GM23338 (cell line): ENCODE measurements around the gene CPSF4L. TPM values are rescaled to one million over a fixed set of nuclear protein-coding genes. Genes with fewer than 3 reads are reported as not detected.

Experiments
- ATAC-seq: fragments of 200-7000 bp; cut with Tn5 transposase; 3 replicates; pipeline ENCODE4 v1.9.1; 2020
- DNase-seq: peaks from one replicate; pipeline ENCODE4 v3.0.0-alpha.2; 2015; ENCODE audit warnings: low spot score
- H2AFZ ChIP-seq: fragments of 200-600 bp; sonication (generic); 2 replicates; pipeline ENCODE4 v1.8.0; 2016; ENCODE audit warnings: antibody characterized with exemption, mild to moderate bottlenecking, moderate library complexity
- H3F3A ChIP-seq: fragments of 200-600 bp; sonication (generic); replicated peaks from 2 replicates; pipeline ENCODE4 v1.8.0; 2017; ENCODE audit warnings: antibody characterized with exemption, mixed run types, low read depth
- H3K27ac ChIP-seq: fragments of 200-600 bp; sonication (generic); 2 replicates; pipeline ENCODE4 v1.6.1; 2016; ENCODE audit warnings: low read depth
- H3K27me3 ChIP-seq: fragments of 200-600 bp; sonication (generic); 2 replicates; pipeline ENCODE4 v1.8.0; 2016; ENCODE audit warnings: mild to moderate bottlenecking, mixed run types, moderate library complexity; ENCODE audit not compliant: insufficient read depth
- H3K36me3 ChIP-seq: fragments of 200-600 bp; sonication (generic); 2 replicates; pipeline ENCODE4 v1.8.0; 2016; ENCODE audit warnings: mild to moderate bottlenecking; ENCODE audit not compliant: insufficient read depth
- H3K4me1 ChIP-seq: fragments of 200-600 bp; sonication (generic); 2 replicates; pipeline ENCODE4 v1.8.0; 2016; ENCODE audit warnings: mild to moderate bottlenecking, moderate library complexity; ENCODE audit not compliant: insufficient read depth
- H3K4me2 ChIP-seq: fragments of 200-600 bp; sonication (generic); 2 replicates; pipeline ENCODE4 v1.7.1; 2017; ENCODE audit warnings: mixed run types
- H3K4me3 ChIP-seq: fragments of 200-600 bp; sonication (generic); 2 replicates; pipeline ENCODE4 v1.6.1; 2016; ENCODE audit warnings: mixed run types
- H3K79me2 ChIP-seq: fragments of 200-600 bp; sonication (generic); replicated peaks from 2 replicates; pipeline ENCODE4 v1.8.0; 2017; ENCODE audit warnings: mild to moderate bottlenecking; ENCODE audit not compliant: insufficient read depth
- H3K9me2 ChIP-seq: fragments of 200-600 bp; sonication (generic); 2 replicates; pipeline ENCODE4 v1.8.0; 2017; ENCODE audit not compliant: insufficient read depth
- H4K20me1 ChIP-seq: fragments of 200-600 bp; sonication (generic); replicated peaks from 2 replicates; pipeline ENCODE4 v1.8.0; 2017; ENCODE audit warnings: mild to moderate bottlenecking; ENCODE audit not compliant: insufficient read depth
- H3K27ac Mint-ChIP-seq: 2 replicates; pipeline ENCODE4 v1.8.0; 2020; ENCODE audit warnings: inconsistent platforms, mild to moderate bottlenecking, moderate library complexity, mixed read lengths
- H3K27me3 Mint-ChIP-seq: 3 replicates; pipeline ENCODE4 v1.8.0; 2022; ENCODE audit warnings: low read depth, mild to moderate bottlenecking, moderate library complexity, mixed read lengths, inconsistent platforms; ENCODE audit not compliant: insufficient read depth, poor library complexity
- H3K36me3 Mint-ChIP-seq: 3 replicates; pipeline ENCODE4 v1.8.0; 2021; ENCODE audit warnings: low read depth, mild to moderate bottlenecking, inconsistent platforms, moderate library complexity, mixed read lengths
- H3K4me1 Mint-ChIP-seq: 3 replicates; pipeline ENCODE4 v1.8.0; 2020; ENCODE audit warnings: mild to moderate bottlenecking, inconsistent platforms, mixed read lengths
- H3K4me3 Mint-ChIP-seq: 3 replicates; pipeline ENCODE4 v1.8.0; 2021; ENCODE audit warnings: moderate library complexity, mild to moderate bottlenecking, inconsistent platforms, mixed read lengths
- H3K9me3 Mint-ChIP-seq: 3 replicates; pipeline ENCODE4 v1.8.0; 2020; ENCODE audit warnings: moderate library complexity, mild to moderate bottlenecking, inconsistent platforms, mixed read lengths
- CREB1 ChIP-seq: fragments of 250-450 bp; sonication (Bioruptor Pico); IDR thresholded peaks from 2 replicates; pipeline ENCODE4 v1.5.0; 2020; ENCODE audit warnings: low read depth, mild to moderate bottlenecking, moderate library complexity
- CTCF ChIP-seq, 2 experiments: fragments of 200-600 bp in 1 of 2; sonication (generic) in 1 of 2; conservative IDR thresholded peaks; 2 replicates each; pipeline versions ENCODE4 v1.5.1 to v1.6.1; 2016 to 2017; ENCODE audit warnings: antibody characterized with exemption in 2 of 2, low read depth in 2 of 2, mild to moderate bottlenecking in 2 of 2, moderate library complexity in 1 of 2
- ETS1 ChIP-seq: IDR thresholded peaks from 2 replicates; pipeline ENCODE4 v1.6.1; 2016; ENCODE audit warnings: antibody characterized with exemption
- EZH2 ChIP-seq: fragments of 200-600 bp; sonication (generic); IDR thresholded peaks from one replicate; pipeline ENCODE4 v1.8.0; 2017; ENCODE audit warnings: antibody characterized with exemption, mild to moderate bottlenecking, low read depth; ENCODE audit not compliant: unreplicated experiment
- JUNB ChIP-seq: IDR thresholded peaks from one replicate; pipeline ENCODE4 v1.6.1; 2016; ENCODE audit warnings: antibody characterized with exemption; ENCODE audit not compliant: unreplicated experiment
- NANOG ChIP-seq: IDR thresholded peaks from 2 replicates; pipeline ENCODE4 v1.6.1; 2016; ENCODE audit warnings: antibody characterized with exemption, borderline replicate concordance
- POLR2AphosphoS5 ChIP-seq: IDR thresholded peaks from 2 replicates; pipeline ENCODE4 v1.6.1; 2016; ENCODE audit warnings: antibody characterized with exemption, low read depth
- STAT1 ChIP-seq: IDR thresholded peaks from one replicate; pipeline ENCODE4 v1.6.1; 2016; ENCODE audit warnings: antibody characterized with exemption; ENCODE audit not compliant: unreplicated experiment
- ZNF114 ChIP-seq: fragments of 250-450 bp; sonication (Bioruptor Pico); IDR thresholded peaks from 2 replicates; pipeline ENCODE4 v1.5.0; 2020; ENCODE audit warnings: mild to moderate bottlenecking, moderate library complexity
- ZNF331 ChIP-seq: fragments of 250-450 bp; sonication (Bioruptor Pico); IDR thresholded peaks from 2 replicates; pipeline ENCODE4 v1.5.0; 2020; ENCODE audit warnings: low read depth, mild to moderate bottlenecking, moderate library complexity
- ZNF462 ChIP-seq: fragments of 250-450 bp; sonication (Bioruptor Pico); IDR thresholded peaks from 2 replicates; pipeline ENCODE4 v1.5.0; 2020; ENCODE audit warnings: mild to moderate bottlenecking, moderate library complexity
- polyA plus RNA-seq: library from polyadenylated mRNA; unstranded; fragments of >200 nt; fragmentation: Nextera tagmentation; extraction: Ambion mirVana; gene quantifications from 2 replicates; pipeline ENCODE4 v1.2.1, GENCODE V29; 2016
- total RNA-seq: library from RNA; depleted of rRNA; stranded (reverse); fragments of >200 nt; shearing (Covaris generic); gene quantifications from 2 replicates; pipeline ENCODE4 v1.2.3, GENCODE V29; 2014

The CPSF4L gene
- total and polyA plus RNA-seq, 2 experiments from 2014 or later = not detected

GRCh38 chr17:73249700-73250099 is 12.0 kb downstream of the CPSF4L start:
- H3K9me3 Mint-ChIP-seq = no peaks in the 10 kb centered on the region
- DNase-seq (no peak), ATAC-seq (no peak)
- no peak overlapping the region for H2AFZ ChIP-seq
- H3K4me3 Mint-ChIP-seq = no peak overlapping the region
- H3K79me2 ChIP-seq = no peaks in the 10 kb centered on the region
- no peaks in the 10 kb centered on the region; the same call in none of the 2 replicates for H4K20me1 ChIP-seq
- H3K27ac Mint-ChIP-seq = no peak overlapping the region
- no peak overlapping the region for H3K4me2 ChIP-seq
- no peaks in the 10 kb centered on the region for H3F3A ChIP-seq
- peaks cover 2% of the 10 kb centered on the region for H3K27me3 Mint-ChIP-seq
- peaks cover 11% of the 10 kb centered on the region for H3K36me3 ChIP-seq
- H3K4me3 ChIP-seq = no peak overlapping the region
- H3K36me3 Mint-ChIP-seq = peaks cover 3% of the 10 kb centered on the region; the same call in 2 of the 3 replicates
- no peaks in the 10 kb centered on the region for H3K27me3 ChIP-seq
- H3K4me1 Mint-ChIP-seq = peaks cover 3% of the 10 kb centered on the region; the same call in 2 of the 3 replicates
- no peaks in the 10 kb centered on the region for H3K4me1 ChIP-seq
- H3K27ac ChIP-seq = no peak overlapping the region
- H3K9me2 ChIP-seq = no peaks in the 10 kb centered on the region
- no peak for TF ChIP-seq ZNF462
- TF ChIP-seq POLR2AphosphoS5 = no peak
- no peak for TF ChIP-seq ZNF331 (CRISPR knock-in tag)
- TF ChIP-seq EZH2 = no peak
- no peak for TF ChIP-seq JUNB
- TF ChIP-seq ZNF114 = no peak
- TF ChIP-seq CREB1 (CRISPR knock-in tag) = no peak
- no peak for TF ChIP-seq STAT1
- no peak for TF ChIP-seq CTCF (conservative IDR thresholded peaks at IDR 0.05; ENCODE audit: low read depth in 2 of 2)
- no peak for TF ChIP-seq NANOG
- no peak for TF ChIP-seq ETS1
